Measurements from ENCODE around the gene IL1R1. TPM values are rescaled to one million over a fixed set of nuclear protein-coding genes. Genes with fewer than 3 reads are reported as not detected.

The IL1R1 gene
- total and polyA plus RNA-seq, 4 donors = 14.0 to 49.3 (median 29.5) TPM

- no peak for TF ChIP-seq RAD21 (IDR thresholded peaks at IDR 0.05)
- no peak for TF ChIP-seq SP1 (IDR thresholded peaks at IDR 0.05)
- no peak for TF ChIP-seq FOXA1 (IDR thresholded peaks at IDR 0.05)
- TF ChIP-seq MAX (IDR thresholded peaks at IDR 0.05) = no peak
- no peak for TF ChIP-seq JUND (IDR thresholded peaks at IDR 0.05)
- no peak for TF ChIP-seq YY1 (IDR thresholded peaks at IDR 0.05)
- no peak for TF ChIP-seq CTCF (IDR thresholded peaks at IDR 0.05; ENCODE audit: low read depth, low read length, missing input control)
- no peak for TF ChIP-seq ZBTB33 (IDR thresholded peaks at IDR 0.05)
- no peak for TF ChIP-seq REST (IDR thresholded peaks at IDR 0.05)
- H3K4me1 ChIP-seq (ENCODE audit: control insufficient read depth in 4 of 4, insufficient read depth in 4 of 4, low read length in 3 of 4) = peaks cover 0 to 3% (median 0%) of the 10 kb centered on the region in 4 donors
- H3K36me3 ChIP-seq (ENCODE audit: control insufficient read depth in 4 of 4, insufficient read depth in 3 of 4, low read depth in 1 of 4, low read length in 3 of 4) = peaks cover 0 to 3% (median 0%) of the 10 kb centered on the region in 4 donors
- no peaks in the 10 kb centered on the region for H3K9me3 ChIP-seq (ENCODE audit: control insufficient read depth in 4 of 4, low read length in 3 of 4)
- DNase-seq (ENCODE audit: low spot score) = no peak
- no peak overlapping the region for H3K27ac ChIP-seq (ENCODE audit: low read depth in 1 of 2, low read length in 2 of 2)
- H3K9ac ChIP-seq (ENCODE audit: low read depth in 1 of 2, low read length in 2 of 2) = no peak overlapping the region
- 81% methylated on average over 8 of the region's 8 CpGs for WGBS
- H3K4me3 ChIP-seq (ENCODE audit: low read depth in 1 of 3, low read length in 3 of 3) = no peak overlapping the region
- H3K27me3 ChIP-seq (ENCODE audit: control insufficient read depth in 4 of 4, insufficient read depth in 4 of 4, low read length in 3 of 4) = no peaks in the 10 kb centered on the region
These were observed 82.5 kb downstream of the IL1R1 start for GRCh38 chr2:102224824-102225739.

- no peak overlapping the region for H3K4me3 ChIP-seq (ENCODE audit: low read depth in 1 of 3, low read length in 3 of 3)
- H3K27me3 ChIP-seq (ENCODE audit: control insufficient read depth in 4 of 4, insufficient read depth in 4 of 4, low read length in 3 of 4) = no peaks in the 10 kb centered on the region
- peak overlapping the region in 1 of 2 donors; percentile 88 for H3K9ac ChIP-seq (ENCODE audit: low read depth in 1 of 2, low read length in 2 of 2)
- 95% methylated on average over 6 of the region's 6 CpGs for WGBS
- no peak for DNase-seq (ENCODE audit: low spot score)
- H3K4me1 ChIP-seq (ENCODE audit: control insufficient read depth in 4 of 4, insufficient read depth in 4 of 4, low read length in 3 of 4) = peaks cover 0 to 3% (median 0%) of the 10 kb centered on the region in 4 donors
- peak overlapping the region; percentile 75 to 85 for H3K27ac ChIP-seq (ENCODE audit: low read depth in 1 of 2, low read length in 2 of 2)
- H3K9me3 ChIP-seq (ENCODE audit: control insufficient read depth in 4 of 4, low read length in 3 of 4) = no peaks in the 10 kb centered on the region
- no peaks in the 10 kb centered on the region for H3K36me3 ChIP-seq (ENCODE audit: control insufficient read depth in 4 of 4, insufficient read depth in 3 of 4, low read depth in 1 of 4, low read length in 3 of 4)
- TF ChIP-seq GABPA (IDR thresholded peaks at IDR 0.05 in 1 of 2, conservative IDR thresholded peaks at IDR 0.05 in 1 of 2) (no peak), REST (IDR thresholded peaks at IDR 0.05) (no peak), RXRA (IDR thresholded peaks at IDR 0.05) (no peak), FOXA1 (IDR thresholded peaks at IDR 0.05) (no peak), RAD21 (IDR thresholded peaks at IDR 0.05) (no peak), ZBTB33 (IDR thresholded peaks at IDR 0.05) (no peak), NR2F2 (IDR thresholded peaks at IDR 0.05) (no peak), HNF4A (conservative IDR thresholded peaks at IDR 0.05) (no peak), SP1 (IDR thresholded peaks at IDR 0.05) (no peak), TAF1 (conservative IDR thresholded peaks at IDR 0.05) (no peak), EGR1 (IDR thresholded peaks at IDR 0.05; ENCODE audit: low read depth in 2 of 2) (no peak)
These were observed 83.6 kb downstream of the IL1R1 start for GRCh38 chr2:102226171-102226570.
